HepG2 (cell line): ENCODE measurements around the gene IQCB1. TPM values are rescaled to one million over a fixed set of nuclear protein-coding genes. Genes with fewer than 3 reads are reported as not detected.

ENCODE experiments used
- E2F2 ChIP-seq: sonication (generic); formaldehyde crosslinking; IDR thresholded peaks from 2 replicates; pipeline ENCODE4 v1.4.0; 2020; ENCODE audit warnings: missing genetic modification reagents, borderline replicate concordance
- ELF1 ChIP-seq: sonication (generic); formaldehyde crosslinking; IDR thresholded peaks from 2 replicates; pipeline ENCODE4 v1.4.0; 2020; ENCODE audit warnings: missing genetic modification reagents
- FOSL1 ChIP-seq: sonication (generic); formaldehyde crosslinking; IDR thresholded peaks from 2 replicates; pipeline ENCODE4 v1.9.0; 2021; ENCODE audit warnings: missing genetic modification reagents, borderline replicate concordance
- HMG20B ChIP-seq: conservative IDR thresholded peaks from 2 replicates; pipeline ENCODE4 v1.6.1; 2016; ENCODE audit warnings: missing genetic modification reagents, missing compliant biosample characterization
- IKZF4 ChIP-seq: sonication (generic); formaldehyde crosslinking; IDR thresholded peaks from 2 replicates; pipeline ENCODE4 v1.5.1; 2020; ENCODE audit warnings: borderline replicate concordance, mild to moderate bottlenecking, low read depth, missing genetic modification reagents; ENCODE audit errors: not compliant biosample characterization
- MAFK ChIP-seq, 2 experiments: IDR thresholded peaks in 1 of 2; conservative IDR thresholded peaks in 1 of 2; 2 replicates each; pipeline ENCODE4 v1.6.1; 2011; ENCODE audit warnings: improper control_type of control experiment in 2 of 2, low read length in 2 of 2
- MYC ChIP-seq: sonication (generic); formaldehyde crosslinking; IDR thresholded peaks from 2 replicates; pipeline ENCODE4 v1.9.0; 2021; ENCODE audit warnings: missing genetic modification reagents, borderline replicate concordance
- STAG1 ChIP-seq: sonication (generic); formaldehyde crosslinking; IDR thresholded peaks from 2 replicates; pipeline ENCODE4 v1.4.0; 2020; ENCODE audit warnings: missing genetic modification reagents
- ZBTB2 ChIP-seq: sonication (generic); formaldehyde crosslinking; IDR thresholded peaks from 2 replicates; pipeline ENCODE4 v1.8.0; 2022; ENCODE audit warnings: low read depth, missing genetic modification reagents
- ZBTB25 ChIP-seq: IDR thresholded peaks from 2 replicates; pipeline ENCODE4 v1.6.1; 2018; ENCODE audit warnings: missing genetic modification reagents
- ZBTB34 ChIP-seq: sonication (generic); formaldehyde crosslinking; IDR thresholded peaks from 2 replicates; pipeline ENCODE4 v1.8.0; 2022; ENCODE audit warnings: mild to moderate bottlenecking, missing genetic modification reagents
- ZNF256 ChIP-seq: sonication (generic); formaldehyde crosslinking; conservative IDR thresholded peaks from 2 replicates; pipeline ENCODE4 v1.4.0; 2020; ENCODE audit warnings: missing genetic modification reagents
- ZNF331 ChIP-seq: sonication (generic); formaldehyde crosslinking; IDR thresholded peaks from 2 replicates; pipeline ENCODE4 v1.4.0; 2020; ENCODE audit warnings: missing genetic modification reagents
- ZNF337 ChIP-seq: sonication (generic); formaldehyde crosslinking; IDR thresholded peaks from 2 replicates; pipeline ENCODE4 v1.5.1; 2020; ENCODE audit warnings: missing genetic modification reagents, low read depth, mild to moderate bottlenecking, borderline replicate concordance
- ZNF383 ChIP-seq: sonication (generic); formaldehyde crosslinking; IDR thresholded peaks from 2 replicates; pipeline ENCODE4 v1.4.0; 2020; ENCODE audit warnings: missing genetic modification reagents, mild to moderate bottlenecking, borderline replicate concordance
- ZNF567 ChIP-seq: sonication (generic); formaldehyde crosslinking; IDR thresholded peaks from 2 replicates; pipeline ENCODE4 v1.8.1; 2023; ENCODE audit warnings: mild to moderate bottlenecking, missing genetic modification reagents, borderline replicate concordance
- ZNF574 ChIP-seq: sonication (generic); formaldehyde crosslinking; IDR thresholded peaks from 2 replicates; pipeline ENCODE4 v1.4.0; 2020; ENCODE audit warnings: missing genetic modification reagents
- ZNF577 ChIP-seq: sonication (generic); formaldehyde crosslinking; IDR thresholded peaks from 2 replicates; pipeline ENCODE4 v1.4.0; 2020; ENCODE audit warnings: mild to moderate bottlenecking, low read depth, missing genetic modification reagents, borderline replicate concordance
- ZNF782 ChIP-seq: sonication (generic); formaldehyde crosslinking; IDR thresholded peaks from 2 replicates; pipeline ENCODE4 v1.4.0; 2020; ENCODE audit warnings: missing genetic modification reagents, mild to moderate bottlenecking, borderline replicate concordance
- polyA plus RNA-seq, 8 experiments: library from polyadenylated mRNA; depleted of rRNA in 3 of 8; stranded (reverse) in 7 of 8; unstranded in 1 of 8; fragments of >200 nt; fragmentation: Illumina TruSeq in 4 of 8; extraction: Trizol in 4 of 8; gene quantifications; 2 replicates each; pipeline versions ENCODE4 v1.2.1 to v1.2.3, GENCODE V29; 2011 to 2016; ENCODE audit warnings: low read depth in 4 of 8, missing spikeins in 1 of 8, mixed read lengths in 1 of 8; ENCODE audit not compliant: insufficient read depth in 1 of 8
- total RNA-seq, 5 experiments: library from RNA; depleted of rRNA; stranded (reverse); fragments of >200 nt; fragmentation: Illumina TruSeq; extraction: Trizol; gene quantifications; 2 replicates each; pipeline ENCODE4 v1.2.3, GENCODE V29; 2016; ENCODE audit warnings: low read depth in 1 of 5

Gene IQCB1
- total and polyA plus RNA-seq, 2 of the 13 experiments (the other 11 are each of a cell fraction or from before 2014, with no cell fraction given): 18.0 to 41.4 TPM

GRCh38 chr3:121749276-121750086 is 85.4 kb downstream of the IQCB1 start, which contains the start of gene GOLGB1 (continued):
- TF ChIP-seq ZNF574: peak; percentile 53; the same call in 1 of the 2 replicates
- peak; percentile 91 for TF ChIP-seq ELF1 (CRISPR knock-in tag)
- 0 out of 2 replicates have a peak, but pooled peaks have one; percentile 23 for TF ChIP-seq ZNF337 (CRISPR knock-in tag)
- TF ChIP-seq ZBTB25 (CRISPR knock-in tag): peak; percentile 42; the same call in 1 of the 2 replicates
- 0 out of 2 replicates have a peak, but pooled peaks have one; percentile 13 for TF ChIP-seq HMG20B (CRISPR knock-in tag)
- TF ChIP-seq MYC (CRISPR knock-in tag): peak; percentile 16
- 0 out of 2 replicates have a peak, but pooled peaks have one; percentile 42 for TF ChIP-seq ZNF567 (CRISPR knock-in tag)
- TF ChIP-seq ZNF256: peak; percentile 25; the same call in 1 of the 2 replicates
- TF ChIP-seq ZBTB2: 0 out of 2 replicates have a peak, but pooled peaks have one; percentile 50
- TF ChIP-seq ZBTB34 (CRISPR knock-in tag): no peak; the same call in 1 of the 2 replicates
- TF ChIP-seq ZNF383 (CRISPR knock-in tag): 0 out of 2 replicates have a peak, but pooled peaks have one; percentile 71
- 0 out of 4 replicates have a peak, but pooled peaks have one; percentile 22 to 29 for TF ChIP-seq MAFK (conservative IDR thresholded peaks at IDR 0.05 in 1 of 2, IDR thresholded peaks at IDR 0.05 in 1 of 2; ENCODE audit: low read length in 2 of 2)
- 0 out of 2 replicates have a peak, but pooled peaks have one; percentile 73 for TF ChIP-seq ZNF782 (CRISPR knock-in tag)
- TF ChIP-seq E2F2: peak; percentile 70; the same call in 1 of the 2 replicates
- TF ChIP-seq ZNF577 (CRISPR knock-in tag): no peak
- TF ChIP-seq ZNF331: 0 out of 2 replicates have a peak, but pooled peaks have one; percentile 52
- TF ChIP-seq STAG1 (CRISPR knock-in tag): peak; percentile 10; the same call in 1 of the 2 replicates
- peak; percentile 17; the same call in 1 of the 2 replicates for TF ChIP-seq FOSL1 (CRISPR knock-in tag)
- peak; percentile 46 for TF ChIP-seq IKZF4 (CRISPR knock-in tag)
